HepG2 (cell line): Measurements from ENCODE around the gene CIROP. TPM values are rescaled to one million over a fixed set of nuclear protein-coding genes. Genes with fewer than 3 reads are reported as not detected.

Experiments
- ATAC-seq: fragments of 200-7000 bp; cut with Tn5 transposase; 3 replicates; pipeline ENCODE4 v1.9.1; 2020; ENCODE audit warnings: mild to moderate bottlenecking, moderate library complexity
- BruUV-seq: library from RNA; stranded (reverse); fragments of 400-500 nt; replicated peaks from 2 replicates; lab custom pipeline; 2021; lab: Mats Ljungman, UMichigan
- CTCF ChIA-PET: fragments of 300-600 bp; formaldehyde crosslinking; extraction: SDS; loops from one replicate; lab custom pipeline; 2021; ENCODE audit warnings: low total read pairs, inconsistent platforms, low intra/inter-chr PET ratio; lab: Yijun Ruan, JAX
- POLR2A ChIA-PET: fragments of 350-600 bp; sonication (Branson Sonifier 250); formaldehyde crosslinking; loops from one replicate; lab custom pipeline; 2020; ENCODE audit warnings: antibody characterized with exemption, inconsistent platforms; lab: Yijun Ruan, JAX
- DNase-seq: peaks from one replicate; pipeline ENCODE4 v3.0.0-alpha.2; 2015; ENCODE audit warnings: low spot score
- FAIRE-seq: peaks from 3 replicates; lab custom pipeline; 2011; peaks lifted over from hg19 to GRCh38; lab: Jason Lieb, UNC
- H2AFZ ChIP-seq: one replicate; pipeline ENCODE4 v1.6.1; 2011; ENCODE audit warnings: low read length, inconsistent platforms
- H3K27ac ChIP-seq: fragments of 300-600 bp; 3 replicates; pipeline ENCODE4 v1.8.0; 2011; ENCODE audit warnings: mixed run types, mild to moderate bottlenecking, mixed read lengths, low read length, inconsistent platforms; ENCODE audit not compliant: insufficient read depth; ENCODE audit errors: extremely low read length
- H3K27me3 ChIP-seq, 2 experiments: fragments of 200-600 bp in 1 of 2; 2 replicates in 1 of 2; 3 replicates in 1 of 2; pipeline versions ENCODE4 v1.6.0 to v1.8.0; 2011; ENCODE audit warnings: low read length in 2 of 2, mild to moderate bottlenecking in 2 of 2, moderate library complexity in 2 of 2, inconsistent platforms in 1 of 2; ENCODE audit not compliant: insufficient read depth in 2 of 2, control insufficient read depth in 1 of 2
- H3K36me3 ChIP-seq, 2 experiments: fragments of 200-600 bp in 1 of 2; replicated peaks in 1 of 2; 2 replicates in 1 of 2; 3 replicates in 1 of 2; pipeline versions ENCODE4 v1.5.1 to v1.8.0; 2011; ENCODE audit warnings: low read length in 2 of 2, inconsistent platforms in 1 of 2; ENCODE audit not compliant: insufficient read depth in 2 of 2, control insufficient read depth in 1 of 2
- H3K4me1 ChIP-seq: 2 replicates; pipeline ENCODE4 v1.5.1; 2012; ENCODE audit warnings: low read length, inconsistent platforms; ENCODE audit not compliant: insufficient read depth
- H3K4me2 ChIP-seq: 2 replicates; pipeline ENCODE4 v1.6.0; 2011; ENCODE audit warnings: low read depth, low read length, inconsistent platforms
- H3K4me3 ChIP-seq, 3 experiments: fragments of 200-600 bp in 1 of 3; sonication (generic), shearing (Covaris generic) in 1 of 3; replicated peaks in 1 of 3; 2 replicates each; pipeline ENCODE4 v1.5.1; 2011 to 2016; ENCODE audit warnings: low read length in 3 of 3, inconsistent platforms in 2 of 3, low read depth in 2 of 3, mild to moderate bottlenecking in 2 of 3, control low read depth in 1 of 3, mixed read lengths in 1 of 3; ENCODE audit not compliant: insufficient read depth in 1 of 3
- H3K79me2 ChIP-seq: one replicate; pipeline ENCODE4 v1.6.1; 2011; ENCODE audit warnings: low read length, inconsistent platforms; ENCODE audit not compliant: insufficient read depth
- H3K9ac ChIP-seq: 2 replicates; pipeline ENCODE4 v1.6.0; 2011; ENCODE audit warnings: mild to moderate bottlenecking, low read depth, low read length, inconsistent platforms; ENCODE audit not compliant: insufficient read depth
- H3K9me3 ChIP-seq: 2 replicates; pipeline ENCODE4 v1.5.1; 2012; ENCODE audit warnings: mild to moderate bottlenecking, low read length
- H4K20me1 ChIP-seq: 2 replicates; pipeline ENCODE4 v1.6.0; 2011; ENCODE audit warnings: inconsistent platforms, mild to moderate bottlenecking, low read length, moderate library complexity; ENCODE audit not compliant: insufficient read depth
- EZH2 ChIP-seq: conservative IDR thresholded peaks from 2 replicates; pipeline ENCODE4 v1.6.1; 2012; ENCODE audit warnings: mild to moderate bottlenecking, low read depth, low read length, moderate library complexity
- GATAD2A ChIP-seq: IDR thresholded peaks from 2 replicates; pipeline ENCODE4 v1.6.1; 2016
- HNF1A ChIP-seq, 2 experiments: sonication (generic) in 1 of 2; formaldehyde crosslinking in 1 of 2; IDR thresholded peaks; 2 replicates each; pipeline versions ENCODE4 v1.4.0 to v1.6.1; 2016 to 2020; ENCODE audit warnings: borderline replicate concordance in 1 of 2, low read depth in 1 of 2, mild to moderate bottlenecking in 1 of 2, missing genetic modification reagents in 1 of 2
- HOXA9 ChIP-seq: sonication (generic); formaldehyde crosslinking; IDR thresholded peaks from 2 replicates; pipeline ENCODE4 v1.8.1; 2022; ENCODE audit warnings: missing genetic modification reagents, mild to moderate bottlenecking, moderate library complexity, borderline replicate concordance
- IRF2 ChIP-seq: IDR thresholded peaks from 2 replicates; pipeline ENCODE4 v1.6.1; 2018; ENCODE audit warnings: missing genetic modification reagents, missing compliant biosample characterization
- MEIS1 ChIP-seq: sonication (generic); formaldehyde crosslinking; IDR thresholded peaks from 2 replicates; pipeline ENCODE4 v1.9.0; 2021; ENCODE audit warnings: mild to moderate bottlenecking, missing genetic modification reagents, moderate library complexity, borderline replicate concordance
- SIX1 ChIP-seq: sonication (generic); formaldehyde crosslinking; IDR thresholded peaks from 2 replicates; pipeline ENCODE4 v1.4.0; 2020; ENCODE audit warnings: missing genetic modification reagents, borderline replicate concordance
- ZBTB7A ChIP-seq: sonication (generic); formaldehyde crosslinking; IDR thresholded peaks from 2 replicates; pipeline ENCODE4 v1.8.0; 2022; ENCODE audit warnings: mild to moderate bottlenecking, missing genetic modification reagents
- ZNF329 ChIP-seq: sonication (generic); formaldehyde crosslinking; IDR thresholded peaks from 2 replicates; pipeline ENCODE4 v1.9.0; 2021; ENCODE audit warnings: low read depth, mild to moderate bottlenecking, missing genetic modification reagents
- WGBS: methylation state at CpG from one replicate; pipeline ENCODE4 v1.1.6; 2017; ENCODE audit warnings: low lambda C conversion rate; 5-methylcytosine and 5-hydroxymethylcytosine counted together
- in situ Hi-C: cut with HindIII; loops from 2 replicates; pipeline ENCODE4 v1.10.0; 2017; ENCODE audit warnings: low pct_unique_long_range_greater_than_20kb; ENCODE audit not compliant: extremely low pct_ligation_motif_present
- intact Hi-C: fragments of 100-400 bp; cut with micrococcal nuclease; formaldehyde crosslinking; loops from one replicate; pipeline ENCODE4 v1.10.0; 2022; ENCODE audit not compliant: unreplicated experiment
- polyA plus RNA-seq, 8 experiments: library from polyadenylated mRNA; depleted of rRNA in 3 of 8; stranded (reverse) in 7 of 8; unstranded in 1 of 8; fragments of >200 nt; fragmentation: Illumina TruSeq in 4 of 8; extraction: Trizol in 4 of 8; gene quantifications; 2 replicates each; pipeline versions ENCODE4 v1.2.1 to v1.2.3, GENCODE V29; 2011 to 2016; ENCODE audit warnings: low read depth in 4 of 8, missing spikeins in 1 of 8, mixed read lengths in 1 of 8; ENCODE audit not compliant: insufficient read depth in 1 of 8
- total RNA-seq, 5 experiments: library from RNA; depleted of rRNA; stranded (reverse); fragments of >200 nt; fragmentation: Illumina TruSeq; extraction: Trizol; gene quantifications; 2 replicates each; pipeline ENCODE4 v1.2.3, GENCODE V29; 2016; ENCODE audit warnings: low read depth in 1 of 5
- TF ChIP-seq, protein P1 (sequence below): sonication (generic); formaldehyde crosslinking; IDR thresholded peaks from 2 replicates; pipeline ENCODE4 v1.8.0; 2022; ENCODE audit warnings: mild to moderate bottlenecking, missing genetic modification reagents, moderate library complexity

The CIROP gene
- total and polyA plus RNA-seq, 2 of the 13 experiments (the other 11 are each of a cell fraction or from before 2014, with no cell fraction given), result 0.07 TPM; not detected in 1

DNA sequence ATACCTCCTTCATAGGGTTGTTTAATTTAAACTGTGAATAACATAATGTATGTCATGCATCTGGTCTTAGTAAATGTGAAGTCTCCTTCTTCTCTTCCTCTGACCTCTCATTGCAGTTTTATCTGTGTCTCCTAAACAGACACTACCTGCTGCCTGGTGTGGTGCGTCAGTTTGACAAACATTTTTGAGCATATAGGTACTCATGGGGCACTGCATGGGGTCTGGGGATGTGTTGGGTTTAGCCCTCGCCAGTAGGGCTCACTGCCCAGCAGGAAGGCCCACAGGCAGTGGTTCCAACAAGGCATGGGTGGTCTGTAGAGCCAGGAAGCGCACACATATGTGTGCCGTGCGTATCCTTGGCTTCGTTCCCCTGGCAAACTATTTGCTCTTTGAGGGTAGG is 17.3 kb upstream of the CIROP start:
- Histone ChIP-seq H3K9me3 (no peaks in the 10 kb centered on the region), H3K27me3 (peaks cover 49 to 93% of the 10 kb centered on the region in 2 experiments), H3K4me2 (no peak overlapping the region), H4K20me1 (no peaks in the 10 kb centered on the region), H3K79me2 (no peaks in the 10 kb centered on the region), H3K36me3 (no peaks in the 10 kb centered on the region), H3K4me3 (no peak overlapping the region), H2AFZ (no peak overlapping the region), H3K27ac (no peak overlapping the region), H3K9ac (no peak overlapping the region), H3K4me1 (peaks cover 22% of the 10 kb centered on the region)
- CTCF ChIA-PET, result interaction anchor here (1.8 to 9.6 kb wide), 3 partner anchors 10 to 177 kb away, joined by 5 to 493 read pairs (median 12); partner anchors contain the start of gene SLC7A8
- FAIRE-seq (no peak), ATAC-seq (no peak), DNase-seq (no peak)
- WGBS, result 69% methylated on average over 6 of the region's 6 CpGs
- BruUV-seq, result no TSS peak
- intact Hi-C loops (loop anchor here (5.0 kb wide), 2 partner anchors 175 to 260 kb away; no protein-coding TSS in a partner anchor), in situ Hi-C loops (loop anchor here (5.0 kb wide), 1 partner anchor 65 kb away; no protein-coding TSS in a partner anchor)
- POLR2A ChIA-PET, result no interaction called here
- TF ChIP-seq ZNF329 (CRISPR knock-in tag), result no peak
- TF ChIP-seq ZBTB7A (CRISPR knock-in tag), result peak; percentile 24; the same call in 1 of the 2 replicates
- TF ChIP-seq SIX1 (CRISPR knock-in tag), result no peak
- TF ChIP-seq, protein P1, sequence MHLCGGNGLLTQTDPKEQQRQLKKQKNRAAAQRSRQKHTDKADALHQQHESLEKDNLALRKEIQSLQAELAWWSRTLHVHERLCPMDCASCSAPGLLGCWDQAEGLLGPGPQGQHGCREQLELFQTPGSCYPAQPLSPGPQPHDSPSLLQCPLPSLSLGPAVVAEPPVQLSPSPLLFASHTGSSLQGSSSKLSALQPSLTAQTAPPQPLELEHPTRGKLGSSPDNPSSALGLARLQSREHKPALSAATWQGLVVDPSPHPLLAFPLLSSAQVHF (CRISPR knock-in tag), result 0 out of 2 replicates have a peak, but pooled peaks have one; percentile 12
- no peak for TF ChIP-seq IRF2 (CRISPR knock-in tag)
- no peak for TF ChIP-seq HOXA9
- TF ChIP-seq GATAD2A (CRISPR knock-in tag), result no peak
- no peak for TF ChIP-seq HNF1A (IDR thresholded peaks at IDR 0.05; ENCODE audit: low read depth)
- no peak for TF ChIP-seq HNF1A (CRISPR knock-in tag; IDR thresholded peaks at IDR 0.05; ENCODE audit: borderline replicate concordance)
- peak; percentile 33; the same call in 1 of the 2 replicates for TF ChIP-seq EZH2
- no peak for TF ChIP-seq MEIS1 (CRISPR knock-in tag)
